Hepatocyte (in vitro differentiated cells): Measurements from ENCODE around the gene OLIG3. TPM values are rescaled to one million over a fixed set of nuclear protein-coding genes. Genes with fewer than 3 reads are reported as not detected.

Experiments
- DNase-seq: peaks from one replicate; pipeline ENCODE4 v3.0.0-alpha.2; 2016; ENCODE audit warnings: low spot score
- H2AFZ ChIP-seq: fragments of 200-600 bp; sonication (generic); 2 replicates; pipeline ENCODE4 v1.6.0; 2016; ENCODE audit warnings: antibody characterized with exemption, mild to moderate bottlenecking
- H3K27ac ChIP-seq: fragments of 200-600 bp; sonication (generic); 2 replicates; pipeline ENCODE4 v1.5.1; 2016; ENCODE audit warnings: mild to moderate bottlenecking
- H3K27me3 ChIP-seq: fragments of 200-600 bp; sonication (generic); 2 replicates; pipeline ENCODE4 v1.6.1; 2016
- H3K36me3 ChIP-seq: fragments of 200-600 bp; sonication (generic); replicated peaks from 2 replicates; pipeline ENCODE4 v1.5.1; 2016; ENCODE audit warnings: low read depth; ENCODE audit not compliant: insufficient read depth
- H3K4me1 ChIP-seq: fragments of 200-600 bp; sonication (generic); 2 replicates; pipeline ENCODE4 v1.5.1; 2016; ENCODE audit warnings: mild to moderate bottlenecking, moderate library complexity; ENCODE audit not compliant: insufficient read depth
- H3K4me2 ChIP-seq: fragments of 200-600 bp; sonication (generic); 2 replicates; pipeline ENCODE4 v1.6.0; 2016
- H3K4me3 ChIP-seq: fragments of 200-600 bp; sonication (generic); 2 replicates; pipeline ENCODE4 v1.5.1; 2016; ENCODE audit warnings: mild to moderate bottlenecking
- H3K79me2 ChIP-seq: fragments of 200-600 bp; sonication (generic); 2 replicates; pipeline ENCODE4 v1.6.0; 2017; ENCODE audit warnings: mild to moderate bottlenecking
- H3K9me2 ChIP-seq: fragments of 200-600 bp; sonication (generic); replicated peaks from 2 replicates; pipeline ENCODE4 v1.6.0; 2017; ENCODE audit warnings: mild to moderate bottlenecking; ENCODE audit not compliant: insufficient read depth
- H3K9me3 ChIP-seq: fragments of 200-600 bp; sonication (generic); 2 replicates; pipeline ENCODE4 v1.5.1; 2016; ENCODE audit warnings: low read depth, mild to moderate bottlenecking
- H4K20me1 ChIP-seq: fragments of 200-600 bp; sonication (generic); 2 replicates; pipeline ENCODE4 v1.6.0; 2016; ENCODE audit warnings: mild to moderate bottlenecking; ENCODE audit not compliant: insufficient read depth, poor library complexity, severe bottlenecking
- EZH2 ChIP-seq: fragments of 200-600 bp; sonication (generic); IDR thresholded peaks from 2 replicates; pipeline ENCODE4 v1.6.1; 2016; ENCODE audit warnings: antibody characterized with exemption, mild to moderate bottlenecking, borderline replicate concordance
- EZH2phosphoT487 ChIP-seq: fragments of 200-600 bp; sonication (generic); IDR thresholded peaks from one replicate; pipeline ENCODE4 v1.6.1; 2018; ENCODE audit warnings: antibody characterized with exemption, mild to moderate bottlenecking, low read depth, moderate library complexity; ENCODE audit not compliant: unreplicated experiment, severe bottlenecking
- WGBS: methylation state at CpG from one replicate; pipeline ENCODE4 v1.1.6; 2016; ENCODE audit warnings: low lambda C conversion rate; ENCODE audit errors: missing lambda C conversion rate; 5-methylcytosine and 5-hydroxymethylcytosine counted together
- polyA plus RNA-seq: library from polyadenylated mRNA; unstranded; fragments of >200 nt; fragmentation: Nextera tagmentation; extraction: Ambion mirVana; gene quantifications from 2 replicates; pipeline ENCODE4 v1.2.1, GENCODE V29; 2016
- total RNA-seq: library from RNA; depleted of rRNA; stranded (reverse); fragments of >200 nt; gene quantifications from 2 replicates; pipeline ENCODE4 v1.2.3, GENCODE V29; 2014
- TF ChIP-seq, protein P1 (sequence below): fragments of 200-600 bp; sonication (generic); IDR thresholded peaks from 2 replicates; pipeline ENCODE4 v1.5.1; 2016; ENCODE audit warnings: antibody characterized with exemption, mild to moderate bottlenecking; ENCODE audit not compliant: poor library complexity

Gene OLIG3
- total and polyA plus RNA-seq, 2 experiments from 2014 or later = not detected

DNA sequence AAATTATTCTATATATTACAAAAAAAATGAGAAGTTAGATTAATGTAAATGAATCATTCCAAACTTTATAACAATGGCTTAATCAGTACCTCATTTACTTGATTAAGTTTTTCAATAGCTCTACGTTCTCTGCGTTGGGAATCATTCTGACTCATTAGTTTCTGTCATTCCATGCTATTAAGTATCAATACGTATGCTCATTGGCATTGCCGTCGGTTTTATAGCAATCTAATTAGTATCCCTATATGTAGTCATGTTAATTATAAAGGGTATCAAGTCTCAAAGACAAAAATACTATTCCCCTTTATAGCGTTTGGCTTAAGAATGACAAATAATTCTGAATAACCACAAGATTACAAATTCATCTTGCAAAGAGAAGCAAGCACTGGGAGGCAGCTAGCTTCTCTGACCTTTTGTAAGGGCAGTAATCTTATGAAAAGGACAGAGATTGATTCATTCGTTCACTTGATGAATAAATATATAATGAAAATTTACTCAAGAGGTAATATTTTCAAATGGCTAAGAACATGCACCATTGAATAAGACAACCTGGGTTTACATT lies 41.8 kb downstream of the OLIG3 start:
- Histone ChIP-seq H3K27ac (no peak overlapping the region), H3K4me1 (no peaks in the 10 kb centered on the region), H3K4me2 (no peak overlapping the region), H4K20me1 (no peaks in the 10 kb centered on the region), H3K4me3 (no peak overlapping the region), H3K27me3 (no peaks in the 10 kb centered on the region), H2AFZ (no peak overlapping the region), H3K79me2 (no peaks in the 10 kb centered on the region), H3K9me3 (no peaks in the 10 kb centered on the region), H3K9me2 (no peaks in the 10 kb centered on the region), H3K36me3 (no peaks in the 10 kb centered on the region)
- TF ChIP-seq EZH2phosphoT487 = no peak
- no peak for TF ChIP-seq EZH2
- TF ChIP-seq, protein P1, sequence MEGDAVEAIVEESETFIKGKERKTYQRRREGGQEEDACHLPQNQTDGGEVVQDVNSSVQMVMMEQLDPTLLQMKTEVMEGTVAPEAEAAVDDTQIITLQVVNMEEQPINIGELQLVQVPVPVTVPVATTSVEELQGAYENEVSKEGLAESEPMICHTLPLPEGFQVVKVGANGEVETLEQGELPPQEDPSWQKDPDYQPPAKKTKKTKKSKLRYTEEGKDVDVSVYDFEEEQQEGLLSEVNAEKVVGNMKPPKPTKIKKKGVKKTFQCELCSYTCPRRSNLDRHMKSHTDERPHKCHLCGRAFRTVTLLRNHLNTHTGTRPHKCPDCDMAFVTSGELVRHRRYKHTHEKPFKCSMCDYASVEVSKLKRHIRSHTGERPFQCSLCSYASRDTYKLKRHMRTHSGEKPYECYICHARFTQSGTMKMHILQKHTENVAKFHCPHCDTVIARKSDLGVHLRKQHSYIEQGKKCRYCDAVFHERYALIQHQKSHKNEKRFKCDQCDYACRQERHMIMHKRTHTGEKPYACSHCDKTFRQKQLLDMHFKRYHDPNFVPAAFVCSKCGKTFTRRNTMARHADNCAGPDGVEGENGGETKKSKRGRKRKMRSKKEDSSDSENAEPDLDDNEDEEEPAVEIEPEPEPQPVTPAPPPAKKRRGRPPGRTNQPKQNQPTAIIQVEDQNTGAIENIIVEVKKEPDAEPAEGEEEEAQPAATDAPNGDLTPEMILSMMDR = no peak
- no peak for DNase-seq
- WGBS = 87% methylated on average over 7 of the region's 7 CpGs

DNA sequence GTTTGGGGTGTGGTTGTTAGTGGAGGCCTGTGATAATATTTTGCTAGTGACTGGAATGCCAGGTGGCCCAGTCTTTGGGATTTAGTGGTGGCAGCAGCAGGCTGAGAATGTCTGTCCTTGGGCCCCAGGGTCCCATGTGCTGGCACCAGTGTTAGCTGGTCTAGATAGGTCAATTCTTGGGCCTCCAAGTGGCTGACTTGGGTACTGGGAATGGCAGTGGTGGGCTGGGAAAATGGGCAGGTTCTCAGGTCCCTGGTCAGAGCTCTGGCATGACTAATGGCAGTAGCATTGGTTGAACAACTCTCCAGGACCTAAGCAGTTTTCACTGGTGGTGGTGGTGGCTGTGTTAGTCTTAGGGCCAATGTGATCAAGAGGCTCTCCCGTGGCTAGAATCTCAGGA lies 50.3 kb downstream of the OLIG3 start:
- Histone ChIP-seq H3K4me2 (no peak overlapping the region), H3K27ac (no peak overlapping the region), H3K27me3 (no peaks in the 10 kb centered on the region), H3K4me3 (no peak overlapping the region), H3K9me2 (no peaks in the 10 kb centered on the region), H4K20me1 (no peaks in the 10 kb centered on the region), H3K79me2 (no peaks in the 10 kb centered on the region), H3K9me3 (no peaks in the 10 kb centered on the region), H3K4me1 (no peaks in the 10 kb centered on the region), H3K36me3 (no peaks in the 10 kb centered on the region), H2AFZ (no peak overlapping the region)
- TF ChIP-seq EZH2 (no peak), EZH2phosphoT487 (no peak)
- TF ChIP-seq, protein P1 = no peak
- WGBS = 73% methylated on average over 1 of the region's 1 CpG
- no peak for DNase-seq
